SK-N-SH treated with all-trans-retinoic acid at 6 μM for 48 hours (cell line): Measurements from ENCODE around the gene CIZ1.

Experiments
- ARNTL ChIP-seq: fragments of 450-650 bp; formaldehyde crosslinking; IDR thresholded peaks from 2 replicates; pipeline ENCODE4 v1.5.0; 2020; ENCODE audit warnings: low read depth, mild to moderate bottlenecking, moderate library complexity, borderline replicate concordance
- BACH2 ChIP-seq: fragments of 250-450 bp; sonication (Bioruptor Pico); IDR thresholded peaks from 2 replicates; pipeline ENCODE4 v1.9.0; 2021; ENCODE audit warnings: mild to moderate bottlenecking, borderline replicate concordance
- SNAI2 ChIP-seq: fragments of 250-450 bp; sonication (Bioruptor Pico); IDR thresholded peaks from 2 replicates; pipeline ENCODE4 v1.5.0; 2020; ENCODE audit warnings: mild to moderate bottlenecking, moderate library complexity
- ZFP3 ChIP-seq: fragments of 250-450 bp; sonication (Bioruptor Pico); IDR thresholded peaks from 2 replicates; pipeline ENCODE4 v1.5.0; 2020; ENCODE audit warnings: mild to moderate bottlenecking, moderate library complexity
- ZNF70 ChIP-seq: fragments of 450-650 bp; formaldehyde crosslinking; IDR thresholded peaks from 2 replicates; pipeline ENCODE4 v1.5.0; 2020; ENCODE audit warnings: mild to moderate bottlenecking, moderate library complexity
- ZNF8 ChIP-seq: fragments of 450-650 bp; formaldehyde crosslinking; IDR thresholded peaks from 2 replicates; pipeline ENCODE4 v1.5.0; 2020; ENCODE audit warnings: mild to moderate bottlenecking, moderate library complexity
- TF ChIP-seq, protein P1 (sequence below): fragments of 250-450 bp; sonication (Bioruptor Pico); IDR thresholded peaks from 2 replicates; pipeline ENCODE4 v1.8.0; 2020; ENCODE audit warnings: mild to moderate bottlenecking, moderate library complexity, borderline replicate concordance
- TF ChIP-seq, protein P2 (sequence below): fragments of 250-450 bp; sonication (Bioruptor Pico); IDR thresholded peaks from 2 replicates; pipeline ENCODE4 v1.5.1; 2020; ENCODE audit warnings: low read depth, mild to moderate bottlenecking, moderate library complexity
- TF ChIP-seq, protein P3 (sequence below): fragments of 250-450 bp; sonication (Bioruptor Pico); IDR thresholded peaks from 2 replicates; pipeline ENCODE4 v1.5.0; 2020; ENCODE audit warnings: mild to moderate bottlenecking, moderate library complexity

DNA sequence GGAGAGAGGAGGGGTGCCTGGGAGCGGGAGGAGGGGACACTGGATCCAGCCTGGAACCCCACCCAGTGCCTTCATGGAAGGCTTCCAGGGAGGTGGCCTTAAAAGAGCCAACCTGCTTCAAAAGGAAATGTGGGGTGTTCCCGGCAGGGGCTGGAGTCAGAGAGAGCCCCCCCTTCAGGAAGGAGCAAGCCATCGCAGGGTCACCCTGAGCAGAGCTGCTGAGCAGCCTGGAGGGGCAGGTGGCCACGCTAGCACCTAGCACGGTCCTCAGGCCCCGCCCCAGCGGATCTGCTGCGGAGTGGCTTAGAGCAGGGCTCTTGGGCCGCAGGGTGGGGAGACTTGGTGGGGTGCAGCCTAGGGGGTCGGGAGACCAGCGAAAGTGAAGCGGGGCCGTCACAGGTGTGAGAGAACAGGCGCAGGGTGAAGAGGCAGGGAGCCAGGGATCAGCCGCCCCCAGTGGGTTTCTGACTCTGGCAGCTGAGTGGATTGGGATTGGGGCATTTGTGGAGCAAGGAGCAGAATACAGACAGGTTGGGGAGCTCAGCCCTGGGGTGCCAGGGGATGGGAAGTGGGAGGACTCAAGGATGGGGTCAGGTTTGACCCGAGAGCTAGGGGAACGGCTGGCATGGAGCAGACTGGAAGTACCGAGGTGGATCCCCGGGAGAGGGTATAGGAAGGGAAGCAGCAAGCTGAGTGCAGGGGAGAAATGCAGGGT is 40.6 kb downstream of the CIZ1 start:
- no peak for TF ChIP-seq ZNF8 (CRISPR knock-in tag)
- TF ChIP-seq ARNTL (CRISPR knock-in tag) = no peak
- TF ChIP-seq ZNF70 (CRISPR knock-in tag) = no peak
- TF ChIP-seq, protein P1, sequence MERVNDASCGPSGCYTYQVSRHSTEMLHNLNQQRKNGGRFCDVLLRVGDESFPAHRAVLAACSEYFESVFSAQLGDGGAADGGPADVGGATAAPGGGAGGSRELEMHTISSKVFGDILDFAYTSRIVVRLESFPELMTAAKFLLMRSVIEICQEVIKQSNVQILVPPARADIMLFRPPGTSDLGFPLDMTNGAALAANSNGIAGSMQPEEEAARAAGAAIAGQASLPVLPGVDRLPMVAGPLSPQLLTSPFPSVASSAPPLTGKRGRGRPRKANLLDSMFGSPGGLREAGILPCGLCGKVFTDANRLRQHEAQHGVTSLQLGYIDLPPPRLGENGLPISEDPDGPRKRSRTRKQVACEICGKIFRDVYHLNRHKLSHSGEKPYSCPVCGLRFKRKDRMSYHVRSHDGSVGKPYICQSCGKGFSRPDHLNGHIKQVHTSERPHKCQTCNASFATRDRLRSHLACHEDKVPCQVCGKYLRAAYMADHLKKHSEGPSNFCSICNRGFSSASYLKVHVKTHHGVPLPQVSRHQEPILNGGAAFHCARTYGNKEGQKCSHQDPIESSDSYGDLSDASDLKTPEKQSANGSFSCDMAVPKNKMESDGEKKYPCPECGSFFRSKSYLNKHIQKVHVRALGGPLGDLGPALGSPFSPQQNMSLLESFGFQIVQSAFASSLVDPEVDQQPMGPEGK = no peak
- no peak for TF ChIP-seq BACH2
- TF ChIP-seq ZFP3 (CRISPR knock-in tag) = no peak
- TF ChIP-seq, protein P2, sequence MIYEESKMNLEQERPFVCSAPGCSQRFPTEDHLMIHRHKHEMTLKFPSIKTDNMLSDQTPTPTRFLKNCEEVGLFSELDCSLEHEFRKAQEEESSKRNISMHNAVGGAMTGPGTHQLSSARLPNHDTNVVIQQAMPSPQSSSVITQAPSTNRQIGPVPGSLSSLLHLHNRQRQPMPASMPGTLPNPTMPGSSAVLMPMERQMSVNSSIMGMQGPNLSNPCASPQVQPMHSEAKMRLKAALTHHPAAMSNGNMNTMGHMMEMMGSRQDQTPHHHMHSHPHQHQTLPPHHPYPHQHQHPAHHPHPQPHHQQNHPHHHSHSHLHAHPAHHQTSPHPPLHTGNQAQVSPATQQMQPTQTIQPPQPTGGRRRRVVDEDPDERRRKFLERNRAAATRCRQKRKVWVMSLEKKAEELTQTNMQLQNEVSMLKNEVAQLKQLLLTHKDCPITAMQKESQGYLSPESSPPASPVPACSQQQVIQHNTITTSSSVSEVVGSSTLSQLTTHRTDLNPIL (CRISPR knock-in tag) = no peak
- TF ChIP-seq, protein P3, sequence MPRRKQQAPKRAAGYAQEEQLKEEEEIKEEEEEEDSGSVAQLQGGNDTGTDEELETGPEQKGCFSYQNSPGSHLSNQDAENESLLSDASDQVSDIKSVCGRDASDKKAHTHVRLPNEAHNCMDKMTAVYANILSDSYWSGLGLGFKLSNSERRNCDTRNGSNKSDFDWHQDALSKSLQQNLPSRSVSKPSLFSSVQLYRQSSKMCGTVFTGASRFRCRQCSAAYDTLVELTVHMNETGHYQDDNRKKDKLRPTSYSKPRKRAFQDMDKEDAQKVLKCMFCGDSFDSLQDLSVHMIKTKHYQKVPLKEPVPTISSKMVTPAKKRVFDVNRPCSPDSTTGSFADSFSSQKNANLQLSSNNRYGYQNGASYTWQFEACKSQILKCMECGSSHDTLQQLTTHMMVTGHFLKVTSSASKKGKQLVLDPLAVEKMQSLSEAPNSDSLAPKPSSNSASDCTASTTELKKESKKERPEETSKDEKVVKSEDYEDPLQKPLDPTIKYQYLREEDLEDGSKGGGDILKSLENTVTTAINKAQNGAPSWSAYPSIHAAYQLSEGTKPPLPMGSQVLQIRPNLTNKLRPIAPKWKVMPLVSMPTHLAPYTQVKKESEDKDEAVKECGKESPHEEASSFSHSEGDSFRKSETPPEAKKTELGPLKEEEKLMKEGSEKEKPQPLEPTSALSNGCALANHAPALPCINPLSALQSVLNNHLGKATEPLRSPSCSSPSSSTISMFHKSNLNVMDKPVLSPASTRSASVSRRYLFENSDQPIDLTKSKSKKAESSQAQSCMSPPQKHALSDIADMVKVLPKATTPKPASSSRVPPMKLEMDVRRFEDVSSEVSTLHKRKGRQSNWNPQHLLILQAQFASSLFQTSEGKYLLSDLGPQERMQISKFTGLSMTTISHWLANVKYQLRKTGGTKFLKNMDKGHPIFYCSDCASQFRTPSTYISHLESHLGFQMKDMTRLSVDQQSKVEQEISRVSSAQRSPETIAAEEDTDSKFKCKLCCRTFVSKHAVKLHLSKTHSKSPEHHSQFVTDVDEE (CRISPR knock-in tag) = no peak
- no peak for TF ChIP-seq SNAI2 (CRISPR knock-in tag)
